Measurements from ENCODE around the gene CCNB1IP1.

GRCh38 chr14:20380681-20381080 lies 47.6 kb upstream of the CCNB1IP1 start:
- no peak for TF ChIP-seq REST (IDR thresholded peaks at IDR 0.05; ENCODE audit: low read depth)
- no peak for TF ChIP-seq CEBPB (IDR thresholded peaks at IDR 0.05)
- no peak for TF ChIP-seq RAD21 (IDR thresholded peaks at IDR 0.05; ENCODE audit: low read depth)
- no peak for TF ChIP-seq YY1 (IDR thresholded peaks at IDR 0.05; ENCODE audit: low read depth)
- no peak for TF ChIP-seq TCF12 (IDR thresholded peaks at IDR 0.05; ENCODE audit: low read depth)
- TF ChIP-seq, protein P1, sequence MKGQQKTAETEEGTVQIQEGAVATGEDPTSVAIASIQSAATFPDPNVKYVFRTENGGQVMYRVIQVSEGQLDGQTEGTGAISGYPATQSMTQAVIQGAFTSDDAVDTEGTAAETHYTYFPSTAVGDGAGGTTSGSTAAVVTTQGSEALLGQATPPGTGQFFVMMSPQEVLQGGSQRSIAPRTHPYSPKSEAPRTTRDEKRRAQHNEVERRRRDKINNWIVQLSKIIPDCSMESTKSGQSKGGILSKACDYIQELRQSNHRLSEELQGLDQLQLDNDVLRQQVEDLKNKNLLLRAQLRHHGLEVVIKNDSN (IDR thresholded peaks at IDR 0.05), result no peak
- TF ChIP-seq, protein P2, sequence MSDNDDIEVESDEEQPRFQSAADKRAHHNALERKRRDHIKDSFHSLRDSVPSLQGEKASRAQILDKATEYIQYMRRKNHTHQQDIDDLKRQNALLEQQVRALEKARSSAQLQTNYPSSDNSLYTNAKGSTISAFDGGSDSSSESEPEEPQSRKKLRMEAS (IDR thresholded peaks at IDR 0.05), result no peak
- TF ChIP-seq EGR1 (IDR thresholded peaks at IDR 0.05), result no peak
- TF ChIP-seq CREB1 (IDR thresholded peaks at IDR 0.05; ENCODE audit: low read depth), result no peak
- TF ChIP-seq ZBTB7A (IDR thresholded peaks at IDR 0.05; ENCODE audit: low read depth), result no peak
- no peak for TF ChIP-seq FOXM1 (IDR thresholded peaks at IDR 0.05; ENCODE audit: borderline replicate concordance, low read depth)
- TF ChIP-seq EP300 (IDR thresholded peaks at IDR 0.05; ENCODE audit: borderline replicate concordance), result no peak
- TF ChIP-seq TAF1 (IDR thresholded peaks at IDR 0.05; ENCODE audit: low read depth), result no peak
- no peak for TF ChIP-seq NFIC (IDR thresholded peaks at IDR 0.05)

Data from Ishikawa (cell line).